Lung (tissue), 12 donors: ENCODE data around the gene OR5B12. TPM values are rescaled to one million over a fixed set of nuclear protein-coding genes. Genes with fewer than 3 reads are reported as not detected.

Experiments used
- ATAC-seq: fragments of 200-7000 bp; cut with Tn5 transposase; one replicate; pipeline ENCODE4 v1.9.1; 2020; ENCODE audit warnings: moderate number of reproducible peaks; ENCODE audit not compliant: insufficient read depth, low FRiP score
- DNase-seq, 3 donors: peaks; one replicate each; pipeline ENCODE4 v3.0.0-alpha.2; 2013 to 2017
- H3K27ac ChIP-seq, 2 donors: one replicate each; pipeline ENCODE4 v1.5.1; 2013; ENCODE audit warnings: mild to moderate bottlenecking in 2 of 2, moderate library complexity in 2 of 2, control low read depth in 1 of 2, inconsistent platforms in 1 of 2, low read depth in 1 of 2, low read length in 1 of 2
- H3K27me3 ChIP-seq, 3 donors: one replicate each; pipeline ENCODE4 v1.5.1; 2013; ENCODE audit warnings: low read length in 2 of 3; ENCODE audit not compliant: control insufficient read depth in 3 of 3, insufficient read depth in 3 of 3
- H3K36me3 ChIP-seq, 4 donors: one replicate each; pipeline ENCODE4 v1.5.1; 2013; ENCODE audit warnings: low read length in 4 of 4, mild to moderate bottlenecking in 1 of 4, moderate library complexity in 1 of 4; ENCODE audit not compliant: control insufficient read depth in 4 of 4, insufficient read depth in 4 of 4
- H3K4me1 ChIP-seq, 5 donors: one replicate each; pipeline ENCODE4 v1.5.1; 2013; ENCODE audit warnings: low read length in 5 of 5, mild to moderate bottlenecking in 2 of 5, moderate library complexity in 1 of 5; ENCODE audit not compliant: control insufficient read depth in 5 of 5, insufficient read depth in 5 of 5
- H3K4me3 ChIP-seq: one replicate; pipeline ENCODE4 v1.5.1; 2013; ENCODE audit warnings: mild to moderate bottlenecking, control low read depth, moderate library complexity
- H3K9ac ChIP-seq, 2 donors: one replicate each; pipeline ENCODE4 v1.5.1; 2013; ENCODE audit warnings: low read length in 2 of 2, control low read depth in 1 of 2; ENCODE audit not compliant: insufficient read depth in 1 of 2
- H3K9me3 ChIP-seq, 4 donors: one replicate each; pipeline ENCODE4 v1.5.1; 2013; ENCODE audit warnings: low read length in 3 of 4, mild to moderate bottlenecking in 1 of 4, moderate library complexity in 1 of 4; ENCODE audit not compliant: control insufficient read depth in 4 of 4, insufficient read depth in 3 of 4
- CTCF ChIP-seq: IDR thresholded peaks from 2 replicates; pipeline ENCODE4 v1.5.1; 2012; ENCODE audit warnings: mild to moderate bottlenecking; ENCODE audit errors: control extremely low read depth, extremely low read depth
- WGBS, 2 donors: extraction: QIAGEN DNeasy Blood & Tissue Kit; methylation state at CpG; one replicate each; pipeline ENCODE4 v1.1.7; 2013; 5-methylcytosine and 5-hydroxymethylcytosine counted together
- polyA plus RNA-seq, 2 donors: library from polyadenylated mRNA; stranded (reverse); fragments of 200-250 nt; gene quantifications; one replicate each; pipeline ENCODE4 v1.2.1, GENCODE V29; 2013
- total RNA-seq, 2 donors: library from RNA; depleted of rRNA in 1 of 2; stranded (reverse); fragments of >200 nt in 1 of 2; gene quantifications; one replicate each; pipeline ENCODE4 v1.2.1, GENCODE V29; 2014 to 2021
- donor health status: control.
- donor health status: control.
- donor health status: Bipolar disorder and iron deficiency.
- donor health status: healthy.
- donor health status: DM: yes; HTN: yes; CAD: no.

The OR5B12 gene
- total and polyA plus RNA-seq, 4 donors: not detected

GRCh38 chr11:58390551-58391063 lies 51.4 kb downstream of the OR5B12 start:
- Histone ChIP-seq H3K4me1 (no peaks in the 10 kb centered on the region), H3K9ac (no peak overlapping the region), H3K4me3 (no peak overlapping the region), H3K27me3 (no peaks in the 10 kb centered on the region), H3K27ac (no peak overlapping the region), H3K9me3 (peaks cover 0 to 4% (median under 1%) of the 10 kb centered on the region in 4 donors), H3K36me3 (no peaks in the 10 kb centered on the region)
- DNase-seq (no peak), ATAC-seq (no peak)
- 85 to 92% methylated on average over 15 to 18 of the region's 18 CpGs for WGBS, 2 donors
- TF ChIP-seq CTCF: no peak

Other genes with a start within 250 kb of the OR5B12 start
- not detected for gene OR1S2, start 238.1 kb downstream of the OR5B12 start, total RNA-seq
- gene OR1S2, start 238.1 kb downstream of the OR5B12 start, polyA plus RNA-seq: not detected
- gene OR1S1, start 229.5 kb downstream of the OR5B12 start, total RNA-seq: not detected
- not detected for gene OR1S1, start 229.5 kb downstream of the OR5B12 start, polyA plus RNA-seq
- not detected for gene OR10Q1, start 213.3 kb downstream of the OR5B12 start, total RNA-seq
- under 1 TPM in 1 of 2 donors, not detected in 1; 0.05 TPM for gene OR10Q1, start 213.3 kb downstream of the OR5B12 start, polyA plus RNA-seq
- gene OR10W1, start 174.0 kb downstream of the OR5B12 start, total RNA-seq: under 1 TPM in 1 of 2 donors, not detected in 1; 0.34 TPM
- gene OR10W1, start 174.0 kb downstream of the OR5B12 start, polyA plus RNA-seq: not detected
- not detected for gene OR5B17, start 83.2 kb downstream of the OR5B12 start, total RNA-seq
- gene OR5B17, start 83.2 kb downstream of the OR5B12 start, polyA plus RNA-seq: not detected
- not detected for gene OR5B3, start 35.4 kb downstream of the OR5B12 start, total RNA-seq
- not detected for gene OR5B3, start 35.4 kb downstream of the OR5B12 start, polyA plus RNA-seq
- not detected for gene OR5B2, start 14.1 kb downstream of the OR5B12 start, total RNA-seq
- not detected for gene OR5B2, start 14.1 kb downstream of the OR5B12 start, polyA plus RNA-seq
- under 1 TPM in 1 of 2 donors, not detected in 1; 0.31 TPM for gene OR5B21, start 65.9 kb upstream of the OR5B12 start, total RNA-seq
- gene OR5B21, start 65.9 kb upstream of the OR5B12 start, polyA plus RNA-seq: not detected
- gene LPXN, start 133.6 kb upstream of the OR5B12 start, total RNA-seq: 10 to 100 TPM in 1 of 2 donors, 1 to 10 TPM in 1; 9.3 to 31.3 TPM
- 10 to 100 TPM; 20.4 to 35.0 TPM for gene LPXN, start 133.6 kb upstream of the OR5B12 start, polyA plus RNA-seq
- gene ZFP91, start 136.8 kb upstream of the OR5B12 start, total RNA-seq: 10 to 100 TPM; 39.1 to 47.0 TPM
- gene ZFP91, start 136.8 kb upstream of the OR5B12 start, polyA plus RNA-seq: 10 to 100 TPM; 11.1 to 23.4 TPM
- 1 to 10 TPM; 1.3 to 2.0 TPM for gene CNTF, start 180.4 kb upstream of the OR5B12 start, total RNA-seq
- gene CNTF, start 180.4 kb upstream of the OR5B12 start, polyA plus RNA-seq: under 1 TPM; 0.28 to 0.80 TPM